Measurements from ENCODE around the gene SPAG6. TPM values are rescaled to one million over a fixed set of nuclear protein-coding genes. Genes with fewer than 3 reads are reported as not detected.
A peak's percentile ranks its signal among the peaks of the same experiment; 100 is the strongest.

SPAG6 gene
- total and polyA plus RNA-seq, 2 of the 4 experiments (the other 2 are of a cell fraction): not detected

- no CpG with 5 or more reads among the region's 30 CpGs for WGBS, 2 experiments (ENCODE audit: extremely low coverage in 2 of 2, insufficient read length in 1 of 2)
- DNase-seq: no peak
- H3K18ac ChIP-seq (ENCODE audit: low read depth, low read length): 0 out of 2 replicates have a peak overlapping the region, but pooled peaks have one; percentile 16
- ATAC-seq (ENCODE audit: low read depth): no peak
- H2BK120ac ChIP-seq (ENCODE audit: low read depth, low read length): no peak overlapping the region
- H3K27me3 ChIP-seq (ENCODE audit: control insufficient read depth, insufficient read depth, low read length): peaks cover 21% of the 10 kb centered on the region
- H2AK9ac ChIP-seq (replicated peaks; ENCODE audit: low read depth, low read length, poor library complexity): no peak overlapping the region
- peak overlapping the region; percentile 95 for H3K4me2 ChIP-seq (ENCODE audit: low read depth, low read length)
- H4K8ac ChIP-seq (ENCODE audit: low read depth in 2 of 2, low read length in 2 of 2): peak overlapping the region; percentile 62; a peak in 2 of 4 replicates
- H3K23ac ChIP-seq (ENCODE audit: low read depth, low read length): peak overlapping the region; percentile 80; the same call in 1 of the 2 replicates
- H3K27ac ChIP-seq (ENCODE audit: insufficient read depth, low read length): no peak overlapping the region
- peak overlapping the region; percentile 42; the same call in 1 of the 2 replicates for H3K9ac ChIP-seq (ENCODE audit: low read depth, low read length)
- intact Hi-C loops (cut with micrococcal nuclease): loop anchor here (5.0 to 10.0 kb wide), 3 partner anchors 235 to 823 kb away; partner anchors contain the start of gene PIP4K2A
- peak overlapping the region; percentile 45; the same call in 1 of the 2 replicates for H4K5ac ChIP-seq (ENCODE audit: low read depth, low read length)
- ChIA-PET CTCF (no interaction called here), POLR2A (ENCODE audit: unreplicated experiment) (no interaction called here)
- H4K91ac ChIP-seq (ENCODE audit: insufficient read depth, low read depth, low read length): no peak overlapping the region
- TF ChIP-seq CTCF (conservative IDR thresholded peaks at IDR 0.05; ENCODE audit: low read depth, low read length) (no peak), CHD1 (IDR thresholded peaks at IDR 0.05; ENCODE audit: low read depth, low read length) (no peak), ELK1 (IDR thresholded peaks at IDR 0.05; ENCODE audit: borderline replicate concordance, low read depth, low read length) (no peak), MAZ (IDR thresholded peaks at IDR 0.05; ENCODE audit: borderline replicate concordance, low read depth, low read length) (no peak), RFX5 (IDR thresholded peaks at IDR 0.05; ENCODE audit: low read depth, low read length) (no peak), RAD21 (IDR thresholded peaks at IDR 0.05; ENCODE audit: low read length) (no peak), BHLHE40 (IDR thresholded peaks at IDR 0.05; ENCODE audit: low read depth, low read length) (no peak), RCOR1 (IDR thresholded peaks at IDR 0.05; ENCODE audit: insufficient replicate concordance, low read length) (no peak), SMC3 (IDR thresholded peaks at IDR 0.05; ENCODE audit: low read depth, low read length) (no peak), USF2 (IDR thresholded peaks at IDR 0.05; ENCODE audit: low read depth, low read length) (no peak)
- H3K4ac ChIP-seq (ENCODE audit: low read depth, low read length): no peak overlapping the region
- H2BK20ac ChIP-seq (ENCODE audit: low read depth, low read length): no peak overlapping the region
- peak overlapping the region; percentile 64 for H3K4me3 ChIP-seq (ENCODE audit: insufficient read depth, low read depth, low read length)
- no peaks in the 10 kb centered on the region for H3K36me3 ChIP-seq (ENCODE audit: control insufficient read depth, insufficient read depth, low read length)
- no peak overlapping the region for H2BK5ac ChIP-seq (ENCODE audit: low read depth, low read length, poor library complexity, severe bottlenecking)
- peak overlapping the region; percentile 79 for H2AFZ ChIP-seq (replicated peaks; ENCODE audit: low read length, poor library complexity)
- 0 out of 2 replicates have a peak overlapping the region, but pooled peaks have one; percentile 47 for H3K56ac ChIP-seq (ENCODE audit: extremely low read depth, insufficient read depth, low read length)
- H3K14ac ChIP-seq (replicated peaks; ENCODE audit: low read depth, low read length): no peak overlapping the region
- H2BK15ac ChIP-seq (ENCODE audit: low read depth, low read length): no peak overlapping the region
- peaks cover 12% of the 10 kb centered on the region; the same call in 1 of the 2 replicates for H4K20me1 ChIP-seq (ENCODE audit: insufficient read depth, low read length)
- H3K4me1 ChIP-seq (ENCODE audit: control insufficient read depth, insufficient read depth, low read length): no peaks in the 10 kb centered on the region; the same call in 1 of the 2 replicates
- in situ Hi-C loops (cut with MboI; ENCODE audit: low sequenced_read_pairs): loop anchor here (10.0 to 25.0 kb wide), 4 partner anchors 315 to 808 kb away; partner anchors contain the start of gene DNAJC1
- H2AK5ac ChIP-seq (ENCODE audit: low read depth, low read length): peak overlapping the region; percentile 40; the same call in 1 of the 2 replicates
- 0 out of 2 replicates have a peak, but pooled peaks cover 3% of the 10 kb centered on the region for H3K9me3 ChIP-seq (ENCODE audit: control insufficient read depth, insufficient read depth, low read length)
- dilution Hi-C loops (cut with HindIII; ENCODE audit: low sequenced_read_pairs, unreplicated experiment): no loop called here
- H3K9me1 ChIP-seq (ENCODE audit: insufficient read depth, low read length): no peaks in the 10 kb centered on the region; the same call in 1 of the 2 replicates
- H3K79me1 ChIP-seq (ENCODE audit: low read depth in 1 of 2, low read length in 2 of 2): peaks cover 21 to 24% of the 10 kb centered on the region in 2 experiments
- BruUV-seq (replicated peaks): no TSS peak
Observed at GRCh38 chr10:22319980-22320558, 25.2 kb upstream of the SPAG6 start.
